ENCODE measurements around the gene C14orf93.

The C14orf93 gene

DNA sequence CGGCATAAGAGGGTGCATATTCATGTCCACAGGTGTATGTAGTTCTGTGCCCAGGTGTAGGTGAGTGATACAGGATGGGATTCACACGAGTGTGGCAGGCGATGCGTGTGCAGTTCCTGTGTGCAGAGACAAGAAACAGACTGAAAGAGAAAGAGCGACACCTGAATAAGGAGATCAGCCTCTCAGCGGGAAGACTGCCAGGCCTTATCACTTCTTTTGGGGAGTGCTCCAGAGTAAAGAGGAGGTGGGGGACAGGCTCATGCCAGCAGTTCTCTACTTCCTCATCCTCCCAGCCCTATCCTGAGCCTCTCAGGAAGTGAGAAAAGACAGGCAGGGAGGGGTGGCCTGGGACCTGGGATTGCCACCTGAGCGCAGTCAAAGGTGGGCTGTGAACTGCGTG lies 34.9 kb upstream of the C14orf93 start:
- in situ Hi-C loops (cut with MboI; ENCODE audit: low sequenced_read_pairs, unreplicated experiment) = no loop called here
- TF ChIP-seq, protein P1, sequence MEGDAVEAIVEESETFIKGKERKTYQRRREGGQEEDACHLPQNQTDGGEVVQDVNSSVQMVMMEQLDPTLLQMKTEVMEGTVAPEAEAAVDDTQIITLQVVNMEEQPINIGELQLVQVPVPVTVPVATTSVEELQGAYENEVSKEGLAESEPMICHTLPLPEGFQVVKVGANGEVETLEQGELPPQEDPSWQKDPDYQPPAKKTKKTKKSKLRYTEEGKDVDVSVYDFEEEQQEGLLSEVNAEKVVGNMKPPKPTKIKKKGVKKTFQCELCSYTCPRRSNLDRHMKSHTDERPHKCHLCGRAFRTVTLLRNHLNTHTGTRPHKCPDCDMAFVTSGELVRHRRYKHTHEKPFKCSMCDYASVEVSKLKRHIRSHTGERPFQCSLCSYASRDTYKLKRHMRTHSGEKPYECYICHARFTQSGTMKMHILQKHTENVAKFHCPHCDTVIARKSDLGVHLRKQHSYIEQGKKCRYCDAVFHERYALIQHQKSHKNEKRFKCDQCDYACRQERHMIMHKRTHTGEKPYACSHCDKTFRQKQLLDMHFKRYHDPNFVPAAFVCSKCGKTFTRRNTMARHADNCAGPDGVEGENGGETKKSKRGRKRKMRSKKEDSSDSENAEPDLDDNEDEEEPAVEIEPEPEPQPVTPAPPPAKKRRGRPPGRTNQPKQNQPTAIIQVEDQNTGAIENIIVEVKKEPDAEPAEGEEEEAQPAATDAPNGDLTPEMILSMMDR (IDR thresholded peaks at IDR 0.05; ENCODE audit: borderline replicate concordance, control extremely low read depth, extremely low read depth, insufficient read depth, missing control alignments) = no peak

DNA sequence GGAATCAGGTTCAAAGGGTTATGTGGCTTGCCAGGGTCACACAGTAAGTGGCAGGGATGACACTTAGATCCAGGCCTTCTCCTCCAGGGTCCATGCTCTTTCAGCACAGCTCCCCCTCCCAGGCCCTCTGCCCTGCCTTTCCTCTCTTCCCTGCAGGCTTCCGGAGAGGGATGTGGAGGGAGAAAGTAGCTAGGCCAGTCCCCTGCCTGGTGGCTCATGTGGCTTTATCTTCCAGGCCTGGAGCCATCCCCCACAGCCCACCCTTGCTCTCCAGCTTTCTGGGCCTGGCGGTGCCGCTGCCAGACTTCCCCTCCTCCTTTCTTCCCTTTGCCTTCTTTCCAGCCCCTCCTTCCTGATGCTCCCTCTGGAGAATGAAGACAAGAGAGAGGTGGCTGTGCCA lies 33.8 kb upstream of the C14orf93 start:
- in situ Hi-C loops (cut with MboI; ENCODE audit: low sequenced_read_pairs, unreplicated experiment) = no loop called here
- TF ChIP-seq, protein P1 (IDR thresholded peaks at IDR 0.05; ENCODE audit: borderline replicate concordance, control extremely low read depth, extremely low read depth, insufficient read depth, missing control alignments) = no peak
- DNase-seq (ENCODE audit: low spot score) = no peak

More for the DNA sequence above, 34.9 kb upstream of the C14orf93 start:
- DNase-seq (ENCODE audit: low spot score) = no peak

- in situ Hi-C loops (cut with MboI; ENCODE audit: low sequenced_read_pairs, unreplicated experiment) = no loop called here
- DNase-seq (ENCODE audit: low spot score) = no peak
- TF ChIP-seq, protein P1 (IDR thresholded peaks at IDR 0.05; ENCODE audit: borderline replicate concordance, control extremely low read depth, extremely low read depth, insufficient read depth, missing control alignments) = no peak
Measured at GRCh38 chr14:23043145-23043544, 33.2 kb upstream of the C14orf93 start.

- in situ Hi-C loops (cut with MboI; ENCODE audit: low sequenced_read_pairs, unreplicated experiment) = no loop called here
- no peak for DNase-seq (ENCODE audit: low spot score)
- TF ChIP-seq, protein P1 (IDR thresholded peaks at IDR 0.05; ENCODE audit: borderline replicate concordance, control extremely low read depth, extremely low read depth, insufficient read depth, missing control alignments) = no peak
Measured at GRCh38 chr14:23042162-23042965, 32.4 kb upstream of the C14orf93 start, which contains the start of gene PSMB11. Gene PSMB11 (plus strand): TSS chr14:23042212. CDS start chr14:23042226, 14 bp downstream.

- TF ChIP-seq, protein P1 (IDR thresholded peaks at IDR 0.05; ENCODE audit: borderline replicate concordance, control extremely low read depth, extremely low read depth, insufficient read depth, missing control alignments) = no peak
- in situ Hi-C loops (cut with MboI; ENCODE audit: low sequenced_read_pairs, unreplicated experiment) = no loop called here
- DNase-seq (ENCODE audit: low spot score) = no peak
Measured at GRCh38 chr14:23041729-23042128, 31.8 kb upstream of the C14orf93 start.

DNA sequence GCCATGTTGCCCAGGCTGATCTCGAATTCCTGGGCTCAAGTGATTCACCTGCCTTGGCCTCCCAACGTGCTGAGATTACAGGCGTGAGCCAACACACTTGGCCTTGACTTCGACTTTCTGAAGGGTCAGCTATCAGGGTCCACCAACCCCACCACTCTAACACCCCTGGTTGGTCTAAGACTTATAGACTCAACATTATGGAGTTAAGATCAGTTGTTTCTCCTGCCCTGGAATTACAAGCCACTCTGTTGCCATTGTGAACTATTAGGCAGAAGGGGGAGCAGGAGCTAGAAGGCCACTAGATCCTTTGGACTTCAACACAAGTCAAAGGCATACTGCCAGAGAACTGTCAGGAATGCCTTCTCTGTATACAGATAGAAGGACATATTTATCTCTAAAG lies 30.2 kb upstream of the C14orf93 start:
- in situ Hi-C loops (cut with MboI; ENCODE audit: low sequenced_read_pairs, unreplicated experiment) = no loop called here
- TF ChIP-seq, protein P1 (IDR thresholded peaks at IDR 0.05; ENCODE audit: borderline replicate concordance, control extremely low read depth, extremely low read depth, insufficient read depth, missing control alignments) = no peak
- DNase-seq (ENCODE audit: low spot score) = no peak
